MM.1S (cell line): Measurements from ENCODE around the gene EREG.

Experiments used
- EZH2phosphoT487 ChIP-seq: fragments of 300-600 bp; sonication (generic); IDR thresholded peaks from 2 replicates; pipeline ENCODE4 v1.6.1; 2018; ENCODE audit warnings: antibody characterized with exemption, low read length
- TF ChIP-seq, protein P1 (sequence below): fragments of 300-600 bp; sonication (generic); IDR thresholded peaks from 2 replicates; pipeline ENCODE4 v1.5.1; 2016; ENCODE audit warnings: antibody characterized with exemption, low read length, mixed read lengths

GRCh38 chr4:74344031-74344430, 20.9 kb upstream of the EREG start:
- TF ChIP-seq, protein P1, sequence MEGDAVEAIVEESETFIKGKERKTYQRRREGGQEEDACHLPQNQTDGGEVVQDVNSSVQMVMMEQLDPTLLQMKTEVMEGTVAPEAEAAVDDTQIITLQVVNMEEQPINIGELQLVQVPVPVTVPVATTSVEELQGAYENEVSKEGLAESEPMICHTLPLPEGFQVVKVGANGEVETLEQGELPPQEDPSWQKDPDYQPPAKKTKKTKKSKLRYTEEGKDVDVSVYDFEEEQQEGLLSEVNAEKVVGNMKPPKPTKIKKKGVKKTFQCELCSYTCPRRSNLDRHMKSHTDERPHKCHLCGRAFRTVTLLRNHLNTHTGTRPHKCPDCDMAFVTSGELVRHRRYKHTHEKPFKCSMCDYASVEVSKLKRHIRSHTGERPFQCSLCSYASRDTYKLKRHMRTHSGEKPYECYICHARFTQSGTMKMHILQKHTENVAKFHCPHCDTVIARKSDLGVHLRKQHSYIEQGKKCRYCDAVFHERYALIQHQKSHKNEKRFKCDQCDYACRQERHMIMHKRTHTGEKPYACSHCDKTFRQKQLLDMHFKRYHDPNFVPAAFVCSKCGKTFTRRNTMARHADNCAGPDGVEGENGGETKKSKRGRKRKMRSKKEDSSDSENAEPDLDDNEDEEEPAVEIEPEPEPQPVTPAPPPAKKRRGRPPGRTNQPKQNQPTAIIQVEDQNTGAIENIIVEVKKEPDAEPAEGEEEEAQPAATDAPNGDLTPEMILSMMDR: no peak
- no peak for TF ChIP-seq EZH2phosphoT487
